ENCODE results near the gene TAL2. TPM values are rescaled to one million over a fixed set of nuclear protein-coding genes. Genes with fewer than 3 reads are reported as not detected.

The TAL2 gene
- total and polyA plus RNA-seq, 9 of the 15 experiments (the other 6 are each of a cell fraction or from before 2014, with no cell fraction given): 0.21 to 3.7 (median 1.1) TPM; not detected in 1

DNA sequence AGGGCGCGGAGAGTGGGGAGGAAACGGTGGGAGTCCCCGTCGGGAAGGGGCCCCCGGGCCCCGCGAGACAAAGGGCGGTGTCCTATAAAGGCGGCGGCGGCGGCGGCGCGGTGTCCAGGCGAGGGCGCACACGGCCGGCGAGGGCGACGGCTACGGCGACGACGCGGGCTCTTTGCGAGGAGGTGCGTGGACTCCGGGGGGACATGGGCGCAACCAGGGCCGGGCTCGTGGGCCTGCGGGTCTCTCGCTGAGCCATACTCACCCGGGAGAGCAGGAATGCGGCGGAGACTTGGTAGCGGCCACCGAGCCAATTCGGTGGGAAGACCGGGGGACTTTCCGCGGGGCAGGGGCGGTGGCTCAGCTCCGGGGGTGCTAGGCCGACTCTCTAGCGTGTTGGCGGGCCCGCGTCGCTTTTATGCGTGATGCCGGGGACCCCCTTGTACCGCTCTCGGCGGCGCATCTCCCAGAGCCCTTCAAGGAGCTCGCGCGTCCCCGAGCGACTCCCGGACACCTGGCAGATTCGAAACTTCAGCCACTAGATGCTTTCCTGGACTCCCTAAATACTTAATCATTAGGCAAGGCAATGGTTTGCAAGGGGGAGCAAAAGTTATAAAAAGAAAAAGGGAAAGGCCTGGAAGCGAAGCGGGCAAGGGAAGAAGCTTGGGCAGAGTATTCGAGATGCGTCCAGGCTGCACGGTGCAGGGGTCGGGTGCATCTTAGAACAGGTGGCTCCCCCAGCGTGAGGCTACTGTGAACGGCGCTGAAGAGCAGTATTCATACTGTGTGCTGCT is 5.9 kb upstream of the TAL2 start (continued):
- TF ChIP-seq, protein P1, sequence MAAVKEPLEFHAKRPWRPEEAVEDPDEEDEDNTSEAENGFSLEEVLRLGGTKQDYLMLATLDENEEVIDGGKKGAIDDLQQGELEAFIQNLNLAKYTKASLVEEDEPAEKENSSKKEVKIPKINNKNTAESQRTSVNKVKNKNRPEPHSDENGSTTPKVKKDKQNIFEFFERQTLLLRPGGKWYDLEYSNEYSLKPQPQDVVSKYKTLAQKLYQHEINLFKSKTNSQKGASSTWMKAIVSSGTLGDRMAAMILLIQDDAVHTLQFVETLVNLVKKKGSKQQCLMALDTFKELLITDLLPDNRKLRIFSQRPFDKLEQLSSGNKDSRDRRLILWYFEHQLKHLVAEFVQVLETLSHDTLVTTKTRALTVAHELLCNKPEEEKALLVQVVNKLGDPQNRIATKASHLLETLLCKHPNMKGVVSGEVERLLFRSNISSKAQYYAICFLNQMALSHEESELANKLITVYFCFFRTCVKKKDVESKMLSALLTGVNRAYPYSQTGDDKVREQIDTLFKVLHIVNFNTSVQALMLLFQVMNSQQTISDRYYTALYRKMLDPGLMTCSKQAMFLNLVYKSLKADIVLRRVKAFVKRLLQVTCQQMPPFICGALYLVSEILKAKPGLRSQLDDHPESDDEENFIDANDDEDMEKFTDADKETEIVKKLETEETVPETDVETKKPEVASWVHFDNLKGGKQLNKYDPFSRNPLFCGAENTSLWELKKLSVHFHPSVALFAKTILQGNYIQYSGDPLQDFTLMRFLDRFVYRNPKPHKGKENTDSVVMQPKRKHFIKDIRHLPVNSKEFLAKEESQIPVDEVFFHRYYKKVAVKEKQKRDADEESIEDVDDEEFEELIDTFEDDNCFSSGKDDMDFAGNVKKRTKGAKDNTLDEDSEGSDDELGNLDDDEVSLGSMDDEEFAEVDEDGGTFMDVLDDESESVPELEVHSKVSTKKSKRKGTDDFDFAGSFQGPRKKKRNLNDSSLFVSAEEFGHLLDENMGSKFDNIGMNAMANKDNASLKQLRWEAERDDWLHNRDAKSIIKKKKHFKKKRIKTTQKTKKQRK (IDR thresholded peaks at IDR 0.05; ENCODE audit: borderline replicate concordance, low read depth, low read length): no peak
- TF ChIP-seq, protein P2, sequence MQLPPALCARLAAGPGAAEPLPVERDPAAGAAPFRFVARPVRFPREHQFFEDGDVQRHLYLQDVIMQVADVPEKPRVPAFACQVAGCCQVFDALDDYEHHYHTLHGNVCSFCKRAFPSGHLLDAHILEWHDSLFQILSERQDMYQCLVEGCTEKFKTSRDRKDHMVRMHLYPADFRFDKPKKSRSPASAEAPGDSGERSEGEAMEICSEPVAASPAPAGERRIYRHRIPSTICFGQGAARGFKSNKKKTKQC (CRISPR knock-in tag; IDR thresholded peaks at IDR 0.05): peak; percentile 95
- TF ChIP-seq CTBP1 (IDR thresholded peaks at IDR 0.05; ENCODE audit: borderline replicate concordance) (peak; percentile 50; the same call in 1 of the 2 replicates), NR1H2 (CRISPR knock-in tag; IDR thresholded peaks at IDR 0.05) (0 out of 2 replicates have a peak, but pooled peaks have one; percentile 32), KLF1 (tag; IDR thresholded peaks at IDR 0.05) (peak; percentile 80), CXXC5 (CRISPR knock-in tag; IDR thresholded peaks at IDR 0.05) (peak; percentile 93), PHB2 (IDR thresholded peaks at IDR 0.05; ENCODE audit: low read depth) (no peak), HLTF (IDR thresholded peaks at IDR 0.05) (no peak), ZNF263 (CRISPR knock-in tag; IDR thresholded peaks at IDR 0.05; ENCODE audit: borderline replicate concordance) (peak; percentile 16; the same call in 1 of the 2 replicates), NRF1 (conservative IDR thresholded peaks at IDR 0.05 in 1 of 2, IDR thresholded peaks at IDR 0.05 in 1 of 2) (peak in 1 of 2 experiments; percentile 46; a peak in 1 of 4 replicates), ZNF239 (CRISPR knock-in tag; IDR thresholded peaks at IDR 0.05) (no peak)
- TF ChIP-seq, protein P3, sequence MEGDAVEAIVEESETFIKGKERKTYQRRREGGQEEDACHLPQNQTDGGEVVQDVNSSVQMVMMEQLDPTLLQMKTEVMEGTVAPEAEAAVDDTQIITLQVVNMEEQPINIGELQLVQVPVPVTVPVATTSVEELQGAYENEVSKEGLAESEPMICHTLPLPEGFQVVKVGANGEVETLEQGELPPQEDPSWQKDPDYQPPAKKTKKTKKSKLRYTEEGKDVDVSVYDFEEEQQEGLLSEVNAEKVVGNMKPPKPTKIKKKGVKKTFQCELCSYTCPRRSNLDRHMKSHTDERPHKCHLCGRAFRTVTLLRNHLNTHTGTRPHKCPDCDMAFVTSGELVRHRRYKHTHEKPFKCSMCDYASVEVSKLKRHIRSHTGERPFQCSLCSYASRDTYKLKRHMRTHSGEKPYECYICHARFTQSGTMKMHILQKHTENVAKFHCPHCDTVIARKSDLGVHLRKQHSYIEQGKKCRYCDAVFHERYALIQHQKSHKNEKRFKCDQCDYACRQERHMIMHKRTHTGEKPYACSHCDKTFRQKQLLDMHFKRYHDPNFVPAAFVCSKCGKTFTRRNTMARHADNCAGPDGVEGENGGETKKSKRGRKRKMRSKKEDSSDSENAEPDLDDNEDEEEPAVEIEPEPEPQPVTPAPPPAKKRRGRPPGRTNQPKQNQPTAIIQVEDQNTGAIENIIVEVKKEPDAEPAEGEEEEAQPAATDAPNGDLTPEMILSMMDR (IDR thresholded peaks at IDR 0.05 in 2 of 3, conservative IDR thresholded peaks at IDR 0.05 in 1 of 3; ENCODE audit: insufficient read depth in 2 of 3, low read depth in 1 of 3, low read length in 3 of 3): peak in 2 of 3 experiments; percentile 55 to 71

All from K562 (cell line).